Kidney capillary endothelial cell (primary cell): ENCODE measurements around the gene MOB2.

ENCODE experiments used
- DNase-seq: peaks from one replicate; pipeline ENCODE4 v3.0.0-alpha.2; 2018; ENCODE audit warnings: low spot score

MOB2 gene

DNA sequence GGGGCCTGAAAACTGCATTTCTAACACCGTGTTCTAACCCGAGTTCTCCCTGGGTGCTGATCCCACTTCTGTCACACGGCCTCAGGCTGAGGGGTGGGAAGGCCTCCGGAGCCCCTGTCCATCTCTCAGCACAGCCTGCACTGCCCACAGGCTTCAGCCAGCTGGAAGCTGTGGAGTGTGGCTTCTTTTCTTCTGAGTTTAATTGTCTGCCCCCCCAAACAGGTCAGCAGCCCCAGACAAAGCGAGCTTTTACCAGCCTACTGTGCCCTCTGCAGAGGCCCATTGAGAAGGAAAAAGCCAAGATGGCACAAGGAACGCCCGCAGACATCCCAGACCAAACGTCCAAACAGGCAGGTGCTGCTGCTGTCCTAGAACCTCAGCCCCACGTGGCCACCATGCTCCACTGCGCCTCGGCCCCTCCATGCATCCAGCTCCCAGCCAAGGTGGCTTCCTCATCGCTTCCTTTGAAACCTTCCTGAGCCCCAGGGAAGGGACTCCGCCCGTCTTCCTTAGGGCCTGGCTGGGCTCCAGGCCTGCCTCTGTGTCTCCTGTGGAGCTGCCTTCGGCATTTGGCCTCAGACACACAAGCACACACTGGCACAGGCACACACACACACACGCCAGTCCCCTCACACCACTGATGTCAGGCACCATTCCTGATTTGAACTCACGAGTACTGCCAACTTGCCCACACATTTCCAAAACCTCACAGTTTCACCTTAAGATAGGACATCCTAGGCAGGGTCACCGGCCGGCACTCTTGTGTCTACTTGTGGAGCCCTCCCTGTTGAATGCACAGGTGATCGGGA, 1.7 kb downstream of the MOB2 start:
- DNase-seq: no peak

DNA sequence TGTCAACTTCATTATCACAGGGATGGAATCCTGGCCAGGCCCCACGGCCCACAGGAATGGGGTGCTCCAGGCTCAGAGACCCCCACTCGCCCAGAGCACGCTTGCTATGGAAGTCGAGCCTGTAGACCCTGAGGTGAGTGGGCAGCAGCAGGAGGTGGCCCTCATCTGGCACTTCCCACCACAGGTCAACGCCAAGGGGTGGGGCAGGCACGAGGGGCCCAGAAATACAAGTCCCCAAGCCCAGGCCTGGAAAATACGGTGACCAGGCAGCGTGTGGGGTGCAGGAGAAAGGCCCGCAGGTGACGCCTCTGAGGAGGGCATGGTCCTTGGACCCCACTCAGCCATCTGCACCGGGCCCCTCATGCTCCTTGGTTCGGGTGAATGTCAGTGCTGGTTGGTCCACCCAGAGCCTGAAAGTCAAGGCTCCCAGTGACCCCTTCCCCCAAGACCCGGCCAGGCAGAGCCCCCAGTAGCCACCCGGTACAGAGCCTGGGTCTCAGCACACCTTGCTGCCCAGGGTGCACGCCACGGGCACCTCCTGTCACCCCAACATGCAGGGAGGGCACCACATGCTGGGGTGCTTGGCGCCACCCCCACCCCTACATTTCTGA, 2.4 kb downstream of the MOB2 start:
- DNase-seq: no peak

DNA sequence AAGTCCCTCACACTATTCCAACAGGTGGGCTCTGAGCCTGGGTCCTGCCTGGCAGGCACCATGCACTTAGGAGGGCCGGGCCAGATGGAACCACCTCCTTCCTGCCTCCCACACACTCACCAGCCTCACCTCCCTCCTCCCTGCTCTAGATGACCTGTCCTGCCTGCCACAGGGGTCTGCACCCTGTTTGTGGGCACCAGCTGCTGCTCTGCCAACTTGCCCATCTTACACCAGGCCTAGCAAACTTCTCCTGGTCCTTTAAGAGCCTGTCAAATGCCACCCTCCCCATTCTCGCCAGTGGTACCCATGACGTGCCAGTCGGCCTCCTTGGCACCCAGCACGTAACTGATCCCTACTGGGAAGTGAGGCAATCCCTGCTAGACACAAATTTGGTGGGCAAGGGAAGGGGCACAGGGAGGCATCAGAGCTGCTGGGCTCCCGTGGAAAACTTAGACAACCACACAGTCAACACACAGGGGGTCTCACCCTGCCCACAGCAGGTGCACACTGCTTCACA, 3.1 kb downstream of the MOB2 start:
- no peak for DNase-seq

DNA sequence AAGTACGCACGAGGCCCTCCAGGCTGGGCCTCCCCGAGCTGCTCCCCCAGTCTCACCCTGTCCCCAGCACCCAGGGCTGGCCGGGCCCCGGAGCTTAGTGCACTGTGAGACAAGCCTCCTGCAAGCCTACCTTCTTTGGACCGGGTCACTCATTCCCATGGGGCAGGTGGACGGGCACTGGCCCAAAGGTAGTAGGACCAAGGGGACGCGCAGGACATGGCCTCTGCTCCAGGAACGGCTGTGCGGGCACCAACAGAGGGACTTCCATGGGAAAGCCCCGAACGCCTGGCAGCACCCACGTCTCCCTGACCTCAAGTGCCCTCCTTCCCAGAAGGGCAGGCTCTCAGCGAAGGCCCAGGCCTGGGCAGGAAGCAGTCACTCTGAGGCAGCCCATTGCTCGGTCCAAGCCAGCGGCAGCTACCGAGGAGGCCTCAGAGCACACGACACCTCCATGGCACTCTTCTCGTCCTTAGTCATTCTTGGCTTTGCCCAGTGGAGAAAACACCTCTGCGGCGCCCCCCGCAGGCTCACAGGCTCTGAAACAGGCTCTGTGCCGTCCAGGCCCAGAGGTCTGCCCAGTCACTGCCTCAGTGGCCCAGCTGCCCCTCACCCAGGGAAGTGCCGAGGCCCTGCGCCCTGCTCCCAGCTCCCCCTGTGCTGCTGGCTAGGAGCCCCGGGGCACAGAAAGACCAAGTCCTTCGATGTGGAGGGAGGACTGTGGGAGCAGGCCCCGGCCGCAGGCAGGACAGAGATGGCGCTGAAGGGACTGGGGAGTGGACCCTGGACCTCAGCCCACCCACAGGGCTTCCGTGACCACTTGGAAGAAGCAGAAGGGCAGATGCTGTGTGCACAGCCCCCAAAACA, 3.8 kb downstream of the MOB2 start:
- no peak for DNase-seq

DNA sequence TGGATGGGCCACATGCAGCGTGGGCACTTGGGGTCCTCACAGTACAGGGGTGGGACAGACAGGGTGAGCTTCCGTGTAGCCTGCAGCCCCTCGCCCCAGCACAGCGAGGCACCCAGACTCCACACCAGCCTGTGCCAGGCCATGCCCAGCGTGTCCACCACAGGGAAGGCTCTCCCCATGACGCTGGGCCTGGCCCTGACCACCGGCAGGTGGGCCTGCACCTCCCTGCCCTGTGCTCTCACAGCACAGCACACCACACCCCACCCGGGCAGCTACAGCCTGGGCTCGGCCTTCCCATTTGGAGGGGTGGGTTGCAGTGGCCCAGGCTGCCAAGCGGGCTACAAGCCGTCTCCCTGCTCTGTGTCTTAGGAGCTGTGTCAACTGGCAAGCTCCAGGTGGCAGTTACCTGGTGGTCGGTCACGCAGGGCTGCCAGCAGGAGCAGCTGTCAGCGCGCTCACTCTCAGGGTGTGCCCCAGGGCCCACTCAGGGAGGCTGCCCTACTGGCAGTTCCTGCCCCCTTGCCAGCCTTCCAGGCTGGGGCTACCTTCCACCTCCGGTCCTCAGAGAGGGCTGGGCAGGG, 4.6 kb downstream of the MOB2 start:
- DNase-seq: no peak

DNA sequence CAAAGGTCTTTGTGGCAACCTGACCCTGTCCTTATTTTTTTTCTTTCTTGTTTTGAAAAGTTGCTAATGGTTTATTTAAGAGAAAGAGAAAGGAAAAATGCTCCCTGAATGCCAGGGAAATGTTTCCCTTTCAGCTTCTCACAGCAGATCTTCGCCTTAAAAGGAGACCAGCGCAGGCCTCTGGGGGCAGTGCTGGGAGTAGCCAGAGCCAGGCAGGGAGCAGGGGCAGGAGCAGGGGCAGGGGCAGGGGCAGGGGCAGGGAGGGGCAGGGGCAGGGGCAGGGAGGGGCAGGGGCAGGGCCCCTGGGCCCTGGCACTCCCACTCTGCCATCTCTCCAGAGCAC, 5.1 kb downstream of the MOB2 start:
- DNase-seq: no peak

DNA sequence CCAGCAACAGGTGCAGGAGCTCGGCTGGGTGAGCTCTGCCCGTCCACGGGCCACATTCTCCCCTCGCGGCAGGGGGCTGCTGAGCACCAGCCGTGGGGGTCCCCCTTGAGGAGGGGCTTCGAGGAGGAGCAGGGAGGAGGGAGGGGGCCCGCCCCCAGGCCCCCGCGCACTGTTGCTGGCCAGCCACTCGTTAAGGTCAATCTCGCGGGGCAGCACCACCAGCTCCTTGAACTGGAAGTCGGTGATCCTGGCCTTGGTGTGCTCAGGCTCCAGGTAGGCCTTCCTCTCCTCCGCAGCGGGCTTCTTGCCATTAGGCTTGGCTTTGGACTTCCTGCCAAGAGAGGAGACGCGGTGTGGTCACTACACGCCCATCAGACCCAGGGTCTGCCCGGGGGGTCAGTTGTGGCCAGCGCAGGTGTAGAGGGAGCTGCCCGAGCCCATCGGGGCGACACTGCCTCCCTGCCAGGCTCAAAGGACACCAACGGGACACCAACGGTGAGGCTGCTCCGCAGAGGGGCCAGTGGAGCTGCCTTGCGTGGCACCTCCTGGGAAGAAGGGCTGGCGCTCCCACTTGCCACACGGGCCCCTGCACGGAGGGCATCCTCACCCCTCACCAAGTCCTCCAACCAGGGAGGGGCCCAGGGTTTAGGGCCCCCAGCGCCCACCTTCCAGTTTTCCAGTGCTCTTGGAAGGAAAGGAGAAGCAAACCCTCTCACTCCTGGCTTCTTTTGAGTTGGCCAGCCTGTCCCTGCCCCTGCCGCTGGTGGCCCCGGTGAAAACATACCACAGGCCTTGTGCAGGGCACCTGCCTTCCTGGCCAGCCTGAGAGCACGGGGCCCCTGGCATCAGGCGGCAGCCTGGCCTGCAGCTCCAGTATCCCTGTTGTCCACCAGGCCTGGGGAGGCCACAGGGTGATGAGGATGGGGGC, 5.8 kb downstream of the MOB2 start:
- DNase-seq: no peak

DNA sequence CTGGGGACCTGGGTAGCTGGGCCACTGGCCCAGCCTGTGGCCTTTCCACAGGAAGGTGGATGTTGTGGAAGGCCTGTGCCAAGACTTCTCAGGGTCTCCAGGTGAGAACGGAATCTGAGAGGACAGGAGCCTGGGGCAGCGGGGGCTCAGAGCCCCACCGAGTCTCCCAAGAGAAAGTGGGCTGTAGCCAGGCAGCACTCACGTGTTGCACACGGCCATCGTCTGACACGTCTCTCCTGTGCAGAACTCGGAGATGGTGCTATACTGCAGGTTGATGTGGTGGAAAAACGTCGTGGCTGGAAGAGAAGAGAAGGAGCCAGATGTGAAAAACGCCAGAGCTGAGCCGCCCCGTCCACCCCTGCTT, 6.4 kb downstream of the MOB2 start:
- DNase-seq: no peak

DNA sequence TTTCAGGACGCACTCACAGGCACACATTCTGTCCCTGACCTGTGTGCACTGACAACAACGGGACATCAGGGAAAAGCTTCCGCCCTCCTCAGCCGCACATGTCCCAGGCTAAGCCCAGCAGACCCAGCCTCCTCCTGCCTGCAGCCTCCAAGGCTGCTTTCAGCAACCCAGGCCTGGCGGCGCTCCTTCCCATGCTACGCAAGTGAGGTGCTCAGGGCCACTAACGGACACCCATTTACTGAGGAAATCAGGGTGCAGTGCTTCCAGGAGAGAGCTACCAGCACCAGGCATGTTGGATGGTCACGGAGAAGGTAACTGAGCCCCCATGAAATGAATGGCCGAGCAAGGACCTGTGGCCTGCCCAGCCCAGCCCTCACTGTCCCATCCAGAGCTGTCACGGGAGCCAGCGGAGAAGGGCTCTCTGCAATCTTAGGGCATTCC, 6.9 kb downstream of the MOB2 start:
- DNase-seq: no peak

DNA sequence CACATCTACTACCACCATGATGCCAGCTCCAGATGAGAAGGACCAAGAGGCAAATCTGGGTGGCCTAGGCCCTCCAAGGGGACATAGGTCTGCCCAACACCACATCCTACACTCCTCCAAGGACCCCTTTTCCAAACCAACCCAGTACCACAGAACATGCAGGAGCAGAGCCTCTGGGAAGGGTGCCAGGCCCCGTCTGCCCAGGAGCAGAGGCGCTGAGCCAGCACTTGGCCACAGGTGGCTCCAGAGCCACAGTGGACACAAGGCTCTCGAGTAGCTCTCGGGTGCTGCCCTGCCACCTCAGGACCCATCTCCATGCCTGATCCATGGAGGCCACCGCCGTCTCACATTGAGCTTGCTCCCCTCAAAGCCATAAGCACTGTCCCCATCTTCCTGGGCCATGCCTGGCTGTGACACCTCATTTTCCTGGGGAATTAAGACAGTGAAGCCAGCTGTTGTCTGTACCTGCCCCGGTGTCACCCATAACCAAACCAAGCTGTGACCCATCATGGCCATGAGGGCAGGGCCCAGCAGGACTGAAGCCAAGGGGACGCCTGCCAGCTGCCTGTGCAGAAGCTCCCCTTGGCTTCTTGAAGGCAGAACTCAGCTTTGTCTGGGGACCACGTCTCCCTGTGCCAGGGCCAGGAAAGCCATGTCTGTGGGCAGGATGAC, 7.4 kb downstream of the MOB2 start:
- no peak for DNase-seq

DNA sequence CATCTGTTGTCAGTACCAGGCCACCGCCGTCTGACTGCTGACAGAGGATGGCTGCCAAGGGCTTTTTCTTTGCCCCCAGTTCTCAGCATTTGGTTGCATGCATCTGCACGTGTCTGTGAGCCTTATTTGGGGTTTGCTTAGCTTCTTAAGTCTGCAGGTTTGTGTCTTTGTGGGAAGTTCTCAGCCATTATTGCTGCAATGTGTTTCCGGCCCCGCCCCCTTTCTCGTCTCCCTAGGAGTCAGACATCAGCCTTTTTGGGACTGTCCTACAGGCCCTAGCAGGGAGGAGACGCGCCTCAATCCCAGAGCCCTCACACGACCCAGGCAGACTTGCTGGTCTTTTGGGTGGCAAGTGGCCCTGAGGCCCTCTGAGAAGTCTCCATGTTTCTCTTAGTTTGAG, 8.0 kb downstream of the MOB2 start:
- no peak for DNase-seq

DNA sequence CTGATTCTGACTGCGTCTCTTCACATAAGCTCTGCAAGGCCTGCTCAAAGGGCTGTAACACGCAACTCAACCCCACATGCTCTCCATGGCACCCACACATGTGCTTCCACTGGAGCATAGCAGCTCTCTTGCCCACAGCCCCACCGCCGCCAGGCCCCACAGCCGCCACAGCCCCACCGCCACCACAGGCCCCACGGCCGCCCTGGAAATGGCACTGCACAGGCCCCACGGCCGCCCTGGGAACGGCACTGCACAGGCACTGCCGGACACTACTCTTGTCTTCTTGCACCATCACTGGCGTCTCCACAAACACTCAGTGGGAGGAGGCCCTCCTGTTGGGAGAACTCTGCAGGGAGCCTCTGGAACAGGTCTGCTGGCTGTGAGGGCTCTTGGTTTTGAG, 8.6 kb downstream of the MOB2 start:
- no peak for DNase-seq

DNA sequence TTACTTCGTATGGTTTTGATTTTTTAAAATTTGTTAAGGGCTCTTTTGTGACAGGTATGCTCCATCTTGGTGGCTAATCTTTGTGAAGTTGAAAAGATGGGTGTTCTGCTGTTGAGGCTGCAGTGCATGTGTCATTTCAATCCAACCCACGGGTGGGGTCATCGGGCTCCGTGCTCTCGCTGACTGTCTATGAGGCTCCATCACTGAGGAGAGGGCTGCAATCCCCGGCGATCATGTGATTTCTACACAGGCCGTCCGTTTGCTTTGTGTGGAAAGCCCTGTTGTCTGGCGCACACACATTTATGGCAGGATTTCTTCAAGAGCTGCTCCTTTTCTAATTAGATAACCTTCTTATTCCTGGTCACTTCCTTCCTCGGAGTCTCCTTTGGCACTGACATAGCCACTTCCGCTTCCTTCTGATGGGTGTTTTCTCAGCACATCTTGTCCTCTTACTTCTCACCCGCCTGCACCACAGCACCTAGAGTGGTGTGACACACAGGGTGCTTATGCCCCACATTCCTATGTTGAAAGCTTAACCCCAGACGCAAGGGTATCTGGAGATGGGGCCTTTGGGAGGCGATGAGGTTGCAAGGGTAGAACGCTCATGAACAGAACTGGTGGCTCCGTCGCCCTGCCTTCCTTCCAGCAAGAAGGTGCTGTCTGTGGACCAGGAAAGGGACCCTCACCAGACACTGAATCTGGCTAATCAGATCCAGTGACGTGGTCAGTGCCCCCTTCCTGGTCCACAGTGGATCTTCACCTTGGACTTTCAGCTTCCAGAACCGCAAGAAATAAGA, 9.4 kb downstream of the MOB2 start:
- no peak for DNase-seq

DNA sequence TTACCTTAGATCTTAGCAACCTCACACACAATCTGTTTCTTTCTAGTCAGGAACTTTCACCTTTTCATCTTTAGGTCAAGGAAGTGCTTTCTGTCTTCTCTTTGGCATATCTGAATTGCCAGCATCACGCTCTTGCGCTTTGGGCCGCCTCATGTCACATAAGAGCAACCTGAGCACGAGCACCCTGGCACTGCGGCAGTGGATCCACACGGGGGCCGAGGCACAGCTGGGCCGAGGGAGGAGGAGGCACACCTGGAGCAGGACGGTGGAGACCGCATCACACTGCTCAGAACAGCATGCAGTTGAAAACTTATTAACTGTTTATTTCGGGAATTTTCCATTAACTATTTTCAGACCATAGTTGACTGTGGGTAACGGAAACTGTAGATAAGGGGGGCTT, 10.7 kb downstream of the MOB2 start:
- DNase-seq: no peak

DNA sequence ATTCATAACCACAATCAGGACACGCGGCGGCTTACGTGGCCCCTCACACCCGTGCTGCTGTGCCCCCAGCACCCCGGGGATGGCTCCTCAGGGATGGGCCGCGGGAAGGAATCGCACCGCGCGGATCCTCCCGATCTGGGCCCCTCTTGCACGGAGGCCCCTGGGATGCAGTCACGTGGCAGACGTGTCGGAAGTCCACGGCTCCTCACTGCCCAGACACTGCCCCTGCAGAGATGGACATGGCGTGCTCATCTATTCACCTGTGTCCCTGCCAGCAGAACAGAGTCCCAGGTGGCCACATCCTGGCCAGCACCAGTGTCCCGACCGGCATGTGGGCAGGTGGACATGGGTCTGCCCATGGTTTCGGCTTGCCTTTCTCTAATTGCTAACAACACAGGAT, 12.8 kb downstream of the MOB2 start:
- DNase-seq: no peak

DNA sequence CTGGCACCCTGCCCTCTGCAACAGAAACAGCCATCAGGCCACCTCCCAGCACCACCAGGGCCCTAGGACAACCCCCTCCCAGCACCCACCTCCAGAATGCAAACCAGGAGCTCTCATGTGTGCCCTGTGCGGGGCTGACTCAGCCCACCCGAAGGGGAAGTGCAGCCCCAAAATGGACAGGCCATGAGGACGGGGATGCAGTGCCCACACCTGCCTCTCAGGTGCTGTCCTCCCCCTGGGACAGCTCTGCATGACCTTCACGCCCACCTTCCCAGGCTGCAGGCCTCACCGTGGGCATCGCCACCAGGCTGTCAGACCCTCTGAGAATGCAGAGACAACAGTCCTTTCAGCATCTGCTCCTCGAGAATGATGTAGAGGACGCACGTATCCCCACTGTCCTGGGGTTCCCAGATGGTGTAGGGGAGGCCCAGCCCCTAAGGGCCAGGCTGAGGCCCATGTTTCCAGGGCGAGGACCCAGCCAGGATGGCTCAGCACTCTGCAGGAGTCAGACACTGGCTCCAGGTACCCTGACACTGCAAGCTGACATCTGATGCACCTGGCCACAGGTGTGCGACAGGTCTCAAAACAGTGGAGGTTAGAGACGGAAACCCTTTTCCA, 13.5 kb downstream of the MOB2 start:
- no peak for DNase-seq

DNA sequence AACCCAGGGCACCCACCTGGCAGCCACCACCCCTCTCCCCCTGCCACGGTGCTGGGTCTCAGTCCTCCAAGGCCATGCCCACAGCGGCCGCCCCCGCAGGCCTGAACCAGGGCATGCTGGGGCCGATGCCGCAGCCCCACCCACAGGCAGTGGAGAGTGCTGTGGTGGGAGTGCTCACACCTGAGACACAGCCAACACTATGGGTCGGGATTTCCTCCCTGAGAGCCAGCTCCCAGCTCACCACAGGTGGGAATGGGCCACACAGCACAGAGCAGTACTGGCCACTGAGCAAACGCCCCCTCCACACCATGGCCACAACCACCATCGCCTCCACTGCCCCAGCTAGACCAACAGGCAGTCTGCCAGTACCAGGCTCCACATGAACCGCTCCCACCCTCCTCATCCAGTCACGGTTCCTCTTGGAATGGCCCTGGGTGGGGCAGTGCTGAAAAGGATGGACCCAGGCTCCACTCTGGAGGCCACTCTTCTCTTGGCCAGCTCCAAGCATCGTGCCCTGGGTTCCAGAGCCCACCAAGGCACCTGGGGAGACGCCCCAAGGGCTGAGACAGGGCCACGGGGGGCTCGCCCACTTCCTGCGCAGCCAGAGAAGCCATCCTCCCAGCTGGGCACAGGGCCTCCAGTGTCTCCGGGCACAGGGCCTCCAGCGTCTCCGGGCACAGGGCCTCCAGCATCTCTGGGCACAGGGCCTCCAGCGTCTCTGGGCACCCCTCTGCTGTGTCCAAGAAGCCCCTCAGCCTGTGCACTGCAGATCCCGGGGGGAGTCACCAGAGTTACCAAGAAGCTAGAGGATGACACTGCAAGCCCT, 14.2 kb downstream of the MOB2 start:
- no peak for DNase-seq

DNA sequence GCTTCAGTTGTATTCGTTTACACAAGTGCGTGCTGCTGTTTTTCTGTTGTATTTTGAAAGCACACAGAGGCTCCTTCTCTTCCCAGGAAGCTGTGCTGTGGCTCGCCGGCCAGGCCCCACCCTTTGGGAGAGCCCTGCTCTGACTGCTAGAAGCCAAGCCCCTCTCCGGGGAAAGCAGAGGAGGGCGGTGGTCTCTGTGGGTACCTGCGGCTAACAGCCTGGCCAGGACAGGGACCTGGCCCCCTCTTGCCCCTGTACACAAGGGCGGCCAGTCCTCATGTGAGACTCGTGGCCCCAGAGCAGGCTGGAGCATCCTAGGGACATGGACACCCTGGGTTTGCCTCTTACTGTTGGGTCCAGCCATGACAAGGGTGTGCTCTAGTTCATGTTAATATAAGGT, 14.8 kb downstream of the MOB2 start:
- no peak for DNase-seq
